Hepatocyte (in vitro differentiated cells): ENCODE measurements around the gene TMC8. TPM values are rescaled to one million over a fixed set of nuclear protein-coding genes. Genes with fewer than 3 reads are reported as not detected.

ENCODE experiments used
- DNase-seq: peaks from one replicate; pipeline ENCODE4 v3.0.0-alpha.2; 2016; ENCODE audit warnings: low spot score
- H2AFZ ChIP-seq: fragments of 200-600 bp; sonication (generic); 2 replicates; pipeline ENCODE4 v1.6.0; 2016; ENCODE audit warnings: antibody characterized with exemption, mild to moderate bottlenecking
- H3K27ac ChIP-seq: fragments of 200-600 bp; sonication (generic); 2 replicates; pipeline ENCODE4 v1.5.1; 2016; ENCODE audit warnings: mild to moderate bottlenecking
- H3K27me3 ChIP-seq: fragments of 200-600 bp; sonication (generic); 2 replicates; pipeline ENCODE4 v1.6.1; 2016
- H3K36me3 ChIP-seq: fragments of 200-600 bp; sonication (generic); replicated peaks from 2 replicates; pipeline ENCODE4 v1.5.1; 2016; ENCODE audit warnings: low read depth; ENCODE audit not compliant: insufficient read depth
- H3K4me1 ChIP-seq: fragments of 200-600 bp; sonication (generic); 2 replicates; pipeline ENCODE4 v1.5.1; 2016; ENCODE audit warnings: mild to moderate bottlenecking, moderate library complexity; ENCODE audit not compliant: insufficient read depth
- H3K4me2 ChIP-seq: fragments of 200-600 bp; sonication (generic); 2 replicates; pipeline ENCODE4 v1.6.0; 2016
- H3K4me3 ChIP-seq: fragments of 200-600 bp; sonication (generic); 2 replicates; pipeline ENCODE4 v1.5.1; 2016; ENCODE audit warnings: mild to moderate bottlenecking
- H3K79me2 ChIP-seq: fragments of 200-600 bp; sonication (generic); 2 replicates; pipeline ENCODE4 v1.6.0; 2017; ENCODE audit warnings: mild to moderate bottlenecking
- H3K9me2 ChIP-seq: fragments of 200-600 bp; sonication (generic); replicated peaks from 2 replicates; pipeline ENCODE4 v1.6.0; 2017; ENCODE audit warnings: mild to moderate bottlenecking; ENCODE audit not compliant: insufficient read depth
- H3K9me3 ChIP-seq: fragments of 200-600 bp; sonication (generic); 2 replicates; pipeline ENCODE4 v1.5.1; 2016; ENCODE audit warnings: low read depth, mild to moderate bottlenecking
- H4K20me1 ChIP-seq: fragments of 200-600 bp; sonication (generic); 2 replicates; pipeline ENCODE4 v1.6.0; 2016; ENCODE audit warnings: mild to moderate bottlenecking; ENCODE audit not compliant: insufficient read depth, poor library complexity, severe bottlenecking
- CTCF ChIP-seq: fragments of 200-600 bp; sonication (generic); IDR thresholded peaks from 2 replicates; pipeline ENCODE4 v1.5.1; 2016; ENCODE audit warnings: antibody characterized with exemption, mild to moderate bottlenecking; ENCODE audit not compliant: poor library complexity
- EZH2 ChIP-seq: fragments of 200-600 bp; sonication (generic); IDR thresholded peaks from 2 replicates; pipeline ENCODE4 v1.6.1; 2016; ENCODE audit warnings: antibody characterized with exemption, mild to moderate bottlenecking, borderline replicate concordance
- EZH2phosphoT487 ChIP-seq: fragments of 200-600 bp; sonication (generic); IDR thresholded peaks from one replicate; pipeline ENCODE4 v1.6.1; 2018; ENCODE audit warnings: antibody characterized with exemption, mild to moderate bottlenecking, low read depth, moderate library complexity; ENCODE audit not compliant: unreplicated experiment, severe bottlenecking
- WGBS: methylation state at CpG from one replicate; pipeline ENCODE4 v1.1.6; 2016; ENCODE audit warnings: low lambda C conversion rate; ENCODE audit errors: missing lambda C conversion rate; 5-methylcytosine and 5-hydroxymethylcytosine counted together
- polyA plus RNA-seq: library from polyadenylated mRNA; unstranded; fragments of >200 nt; fragmentation: Nextera tagmentation; extraction: Ambion mirVana; gene quantifications from 2 replicates; pipeline ENCODE4 v1.2.1, GENCODE V29; 2016
- total RNA-seq: library from RNA; depleted of rRNA; stranded (reverse); fragments of >200 nt; gene quantifications from 2 replicates; pipeline ENCODE4 v1.2.3, GENCODE V29; 2014

Gene TMC8
- total and polyA plus RNA-seq, 2 experiments from 2014 or later: 0.07 to 1.2 TPM

- Histone ChIP-seq H3K4me2 (no peak overlapping the region), H3K36me3 (no peaks in the 10 kb centered on the region), H3K9me3 (no peaks in the 10 kb centered on the region), H3K4me1 (no peaks in the 10 kb centered on the region), H4K20me1 (no peaks in the 10 kb centered on the region), H3K4me3 (no peak overlapping the region), H3K27ac (no peak overlapping the region), H3K27me3 (no peaks in the 10 kb centered on the region), H2AFZ (no peak overlapping the region), H3K9me2 (no peaks in the 10 kb centered on the region), H3K79me2 (no peaks in the 10 kb centered on the region)
- no peak for DNase-seq
- no peak for TF ChIP-seq CTCF
- TF ChIP-seq EZH2phosphoT487: no peak
- no peak for TF ChIP-seq EZH2
- WGBS: 96% methylated on average over 12 of the region's 13 CpGs
These were observed 10.0 kb upstream of the TMC8 start for GRCh38 chr17:78120537-78120936.

- no peaks in the 10 kb centered on the region for H3K9me3 ChIP-seq
- 94% methylated on average over 31 of the region's 35 CpGs for WGBS
- H3K79me2 ChIP-seq: no peaks in the 10 kb centered on the region
- no peak overlapping the region for H2AFZ ChIP-seq
- no peak for DNase-seq
- H3K27me3 ChIP-seq: no peaks in the 10 kb centered on the region
- H3K36me3 ChIP-seq: no peaks in the 10 kb centered on the region
- no peaks in the 10 kb centered on the region for H3K4me1 ChIP-seq
- no peak overlapping the region for H3K4me3 ChIP-seq
- H3K27ac ChIP-seq: no peak overlapping the region
- no peaks in the 10 kb centered on the region for H4K20me1 ChIP-seq
- H3K4me2 ChIP-seq: no peak overlapping the region
- H3K9me2 ChIP-seq: no peaks in the 10 kb centered on the region
- no peak for TF ChIP-seq CTCF
- no peak for TF ChIP-seq EZH2
- no peak for TF ChIP-seq EZH2phosphoT487
These were observed 9.4 kb upstream of the TMC8 start for GRCh38 chr17:78120971-78121800.

GRCh38 chr17:78121801-78122215 lies 8.8 kb upstream of the TMC8 start:
- H4K20me1 ChIP-seq: no peaks in the 10 kb centered on the region
- 86% methylated on average over 11 of the region's 11 CpGs for WGBS
- peaks cover under 1% of the 10 kb centered on the region for H3K79me2 ChIP-seq
- no peak overlapping the region for H3K27ac ChIP-seq
- peaks cover 1% of the 10 kb centered on the region for H3K4me1 ChIP-seq
- H3K9me3 ChIP-seq: no peaks in the 10 kb centered on the region
- no peak overlapping the region for H2AFZ ChIP-seq
- H3K4me3 ChIP-seq: no peak overlapping the region
- no peaks in the 10 kb centered on the region for H3K36me3 ChIP-seq
- H3K9me2 ChIP-seq: no peaks in the 10 kb centered on the region
- TF ChIP-seq EZH2 (no peak), CTCF (no peak), EZH2phosphoT487 (no peak)
- H3K27me3 ChIP-seq: no peaks in the 10 kb centered on the region
- H3K4me2 ChIP-seq: no peak overlapping the region
- DNase-seq: no peak
